ENCODE measurements around the gene FLOT1. TPM values are rescaled to one million over a fixed set of nuclear protein-coding genes. Genes with fewer than 3 reads are reported as not detected.
A peak's percentile ranks its signal among the peaks of the same experiment; 100 is the strongest.

The FLOT1 gene
- total RNA-seq, 1 donor from 2014 or later: 151 TPM

DNA sequence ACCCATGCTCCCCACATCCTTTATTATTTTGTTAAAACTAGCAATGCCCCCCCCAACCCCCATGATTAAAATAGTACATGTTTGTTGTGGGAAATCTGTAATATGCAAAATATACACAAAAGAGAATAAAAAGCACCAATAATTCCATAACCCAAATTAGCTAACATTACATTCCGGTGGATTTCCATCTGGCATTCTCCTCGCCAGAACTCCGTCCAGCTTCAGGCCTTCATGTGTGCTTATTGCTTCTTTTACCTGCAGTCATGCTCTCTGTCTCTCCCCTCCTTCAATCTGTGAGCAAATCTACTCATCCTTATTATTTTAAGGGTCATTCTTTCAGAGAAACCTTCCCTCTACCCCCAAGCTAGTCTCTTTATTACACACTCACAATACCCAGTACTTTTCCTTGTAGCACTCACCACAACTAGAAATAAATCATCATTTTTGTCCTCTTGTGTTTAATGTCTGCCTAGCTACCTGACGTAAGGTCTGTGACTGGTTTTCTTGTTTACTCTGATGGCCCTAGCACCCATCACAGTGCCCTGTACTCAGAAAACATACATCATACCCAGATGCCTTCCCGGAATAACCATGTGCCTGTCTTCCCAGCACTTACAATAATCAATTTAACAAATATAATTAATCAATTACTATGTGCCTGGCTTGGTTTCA is 27.5 kb upstream of the FLOT1 start:
- Histone ChIP-seq H3K27me3 (ENCODE audit: low read depth) (no peaks in the 10 kb centered on the region), H3K27ac (peak overlapping the region; percentile 2), H3K9me3 (no peaks in the 10 kb centered on the region), H3K4me3 (no peak overlapping the region), H3K4me1 (peaks cover 22% of the 10 kb centered on the region), H3K36me3 (no peaks in the 10 kb centered on the region)
- DNase-seq (no peak), ATAC-seq (no peak)
- intact Hi-C loops (cut with DNase I): no loop called here
- TF ChIP-seq, protein P1, sequence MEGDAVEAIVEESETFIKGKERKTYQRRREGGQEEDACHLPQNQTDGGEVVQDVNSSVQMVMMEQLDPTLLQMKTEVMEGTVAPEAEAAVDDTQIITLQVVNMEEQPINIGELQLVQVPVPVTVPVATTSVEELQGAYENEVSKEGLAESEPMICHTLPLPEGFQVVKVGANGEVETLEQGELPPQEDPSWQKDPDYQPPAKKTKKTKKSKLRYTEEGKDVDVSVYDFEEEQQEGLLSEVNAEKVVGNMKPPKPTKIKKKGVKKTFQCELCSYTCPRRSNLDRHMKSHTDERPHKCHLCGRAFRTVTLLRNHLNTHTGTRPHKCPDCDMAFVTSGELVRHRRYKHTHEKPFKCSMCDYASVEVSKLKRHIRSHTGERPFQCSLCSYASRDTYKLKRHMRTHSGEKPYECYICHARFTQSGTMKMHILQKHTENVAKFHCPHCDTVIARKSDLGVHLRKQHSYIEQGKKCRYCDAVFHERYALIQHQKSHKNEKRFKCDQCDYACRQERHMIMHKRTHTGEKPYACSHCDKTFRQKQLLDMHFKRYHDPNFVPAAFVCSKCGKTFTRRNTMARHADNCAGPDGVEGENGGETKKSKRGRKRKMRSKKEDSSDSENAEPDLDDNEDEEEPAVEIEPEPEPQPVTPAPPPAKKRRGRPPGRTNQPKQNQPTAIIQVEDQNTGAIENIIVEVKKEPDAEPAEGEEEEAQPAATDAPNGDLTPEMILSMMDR (IDR thresholded peaks at IDR 0.05): no peak

DNA sequence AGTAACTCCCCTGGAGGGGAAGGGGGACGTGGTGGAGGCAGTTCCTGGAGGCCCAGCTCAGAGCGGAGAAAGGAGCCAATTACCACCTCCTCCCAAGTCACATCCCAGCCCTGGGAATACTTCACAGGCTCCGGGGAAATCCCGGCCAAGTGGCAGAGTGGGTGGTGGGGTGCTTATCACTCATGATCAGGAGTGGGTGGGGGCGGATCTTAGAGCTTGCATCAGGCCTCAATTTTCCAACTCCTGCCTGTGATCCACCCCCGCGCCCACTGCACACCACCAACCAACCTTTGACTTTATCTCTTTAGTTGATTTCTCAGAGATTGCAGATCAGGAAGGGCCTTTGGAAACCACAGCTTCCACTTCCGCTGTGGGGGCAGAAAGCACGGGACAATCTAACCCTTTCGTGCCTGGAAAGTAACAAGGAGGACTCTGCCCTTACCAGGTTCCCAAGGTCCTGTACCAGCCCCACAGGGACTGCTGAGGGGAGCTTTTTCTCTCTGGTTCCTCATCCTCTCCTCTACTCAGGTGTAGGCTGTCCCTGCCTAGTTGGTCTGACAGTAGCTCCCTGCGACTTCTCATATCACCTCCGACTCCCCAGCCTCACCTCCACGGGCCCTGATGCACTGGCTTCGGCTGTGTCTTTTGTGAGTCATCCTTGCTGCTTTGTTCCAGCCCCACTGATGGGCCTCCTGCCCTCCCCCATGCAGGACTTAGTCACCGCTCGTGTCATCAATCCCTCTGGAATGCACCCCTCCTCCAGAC is 26.8 kb upstream of the FLOT1 start:
- ATAC-seq (peak; percentile 71 to 73), DNase-seq (peak; percentile 62)

DNA sequence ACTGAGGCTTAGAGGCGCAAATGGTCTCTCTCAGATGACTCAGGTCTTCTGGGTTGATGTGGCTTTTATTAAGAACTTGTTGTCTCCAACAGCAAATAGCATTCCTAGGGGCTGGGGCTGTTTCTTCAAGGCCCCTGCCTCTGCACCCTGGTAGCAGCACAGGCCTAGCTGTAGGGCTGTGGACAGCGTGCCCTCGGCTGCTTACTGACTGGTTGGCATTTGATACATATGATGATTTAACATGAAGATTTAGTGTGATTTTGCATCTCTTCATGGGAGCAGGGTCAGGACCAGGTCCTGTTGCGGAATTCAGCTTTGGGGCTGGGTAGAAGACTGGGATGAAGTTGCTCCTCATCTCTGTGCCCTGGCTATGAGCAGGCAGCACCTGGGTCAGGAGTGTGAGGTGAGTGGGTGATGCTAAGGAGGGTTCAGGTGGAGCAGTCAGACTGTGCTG is 26.2 kb upstream of the FLOT1 start:
- no peak for ATAC-seq
- no peaks in the 10 kb centered on the region for H3K27me3 ChIP-seq (ENCODE audit: low read depth)
- no peaks in the 10 kb centered on the region for H3K36me3 ChIP-seq
- no peak for DNase-seq
- peaks cover 28% of the 10 kb centered on the region for H3K4me1 ChIP-seq
- intact Hi-C loops (cut with DNase I): no loop called here
- H3K27ac ChIP-seq: no peak overlapping the region
- H3K4me3 ChIP-seq: no peak overlapping the region
- TF ChIP-seq, protein P1 (IDR thresholded peaks at IDR 0.05): no peak
- no peaks in the 10 kb centered on the region for H3K9me3 ChIP-seq

More for the DNA sequence above, 26.8 kb upstream of the FLOT1 start:
- peak overlapping the region; percentile 5 for H3K4me3 ChIP-seq
- no peaks in the 10 kb centered on the region for H3K27me3 ChIP-seq (ENCODE audit: low read depth)
- H3K27ac ChIP-seq: peak overlapping the region; percentile 2
- intact Hi-C loops (cut with DNase I): no loop called here
- no peaks in the 10 kb centered on the region for H3K9me3 ChIP-seq
- TF ChIP-seq, protein P1 (IDR thresholded peaks at IDR 0.05): no peak
- H3K36me3 ChIP-seq: no peaks in the 10 kb centered on the region
- peaks cover 22% of the 10 kb centered on the region for H3K4me1 ChIP-seq

DNA sequence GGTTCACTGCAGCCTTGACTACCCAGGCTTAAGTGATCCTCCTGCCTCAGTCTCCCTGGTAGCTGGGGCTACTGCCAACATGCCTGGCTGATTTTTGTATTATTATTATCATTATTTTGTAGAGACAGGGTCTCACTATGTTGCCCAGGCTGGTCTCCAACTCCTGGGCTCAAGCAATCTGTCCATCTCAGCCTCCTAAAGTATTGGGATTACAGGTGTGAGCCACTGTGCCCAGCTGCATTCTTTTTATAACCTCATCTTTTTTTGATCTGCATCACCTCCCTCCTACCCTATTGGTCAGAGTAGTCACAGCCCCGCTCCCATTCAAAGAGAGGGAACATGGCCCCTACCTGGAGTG is 25.4 kb upstream of the FLOT1 start:
- H3K9me3 ChIP-seq: no peaks in the 10 kb centered on the region
- no peak overlapping the region for H3K4me3 ChIP-seq
- no peak overlapping the region for H3K27ac ChIP-seq
- intact Hi-C loops (cut with DNase I): no loop called here
- peaks cover 31% of the 10 kb centered on the region for H3K4me1 ChIP-seq
- no peaks in the 10 kb centered on the region for H3K36me3 ChIP-seq
- DNase-seq (no peak), ATAC-seq (no peak)
- TF ChIP-seq, protein P1 (IDR thresholded peaks at IDR 0.05): no peak
- H3K27me3 ChIP-seq (ENCODE audit: low read depth): no peaks in the 10 kb centered on the region

DNA sequence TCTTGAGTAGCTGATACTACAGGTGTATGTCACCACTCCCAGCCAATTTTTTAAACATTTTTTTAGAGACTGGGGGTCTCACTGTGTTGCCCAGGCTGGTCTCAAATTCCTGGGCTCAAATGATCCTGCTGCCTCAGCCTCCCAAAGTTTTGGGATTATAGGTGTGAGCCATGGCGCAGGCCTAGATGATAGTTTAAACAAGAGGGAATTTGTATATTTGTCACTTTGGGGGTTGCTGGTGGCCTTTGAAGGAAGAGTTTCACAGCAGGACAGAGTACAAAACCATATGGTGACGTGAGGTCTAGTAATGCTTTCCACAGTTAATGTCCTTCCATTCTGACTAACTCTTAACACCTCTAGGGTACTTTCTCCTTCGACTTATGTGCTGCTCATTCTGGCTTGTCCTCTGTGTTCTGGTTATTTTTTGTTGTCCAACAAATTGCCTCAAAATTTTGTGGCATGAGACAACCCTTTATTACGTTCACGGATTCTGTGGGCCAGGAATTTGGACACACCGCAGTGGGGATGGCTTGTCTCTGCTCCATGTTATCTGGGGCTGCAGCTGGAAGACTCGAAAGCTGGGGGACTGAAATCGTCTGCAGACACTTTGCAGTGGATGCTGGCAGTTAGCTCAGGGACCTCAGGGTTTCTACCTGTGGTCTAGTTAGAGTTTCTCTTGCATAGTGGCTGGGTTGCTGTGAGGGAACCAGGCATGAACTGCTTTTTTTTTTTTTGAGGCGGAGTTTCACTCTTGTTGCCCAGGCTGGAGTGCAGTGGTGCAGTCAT is 24.9 kb upstream of the FLOT1 start:
- intact Hi-C loops (cut with DNase I): no loop called here
- Histone ChIP-seq H3K27me3 (ENCODE audit: low read depth) (no peaks in the 10 kb centered on the region), H3K9me3 (no peaks in the 10 kb centered on the region), H3K4me1 (peaks cover 31% of the 10 kb centered on the region), H3K36me3 (no peaks in the 10 kb centered on the region), H3K4me3 (no peak overlapping the region), H3K27ac (no peak overlapping the region)
- TF ChIP-seq, protein P1 (IDR thresholded peaks at IDR 0.05): no peak
- DNase-seq (no peak), ATAC-seq (no peak)
